NOMO-1 treated with dmso at 0.1 percent for 144 hours (cell line): ENCODE data around the gene EGLN2.
"Not testable (repeated sequence)": the region's sequence is repeated elsewhere in the genome, so short reads cannot be mapped to it uniquely, and the experiment has no call there.

Experiments
- DNase-seq: peaks from one replicate; lab custom pipeline; 2025; ENCODE audit not compliant: unreplicated experiment; lab: John Stamatoyannopoulos, UW

The EGLN2 gene

GRCh38 chr19:40815223-40815622, 16.2 kb downstream of the EGLN2 start:
- no peak for DNase-seq

DNA sequence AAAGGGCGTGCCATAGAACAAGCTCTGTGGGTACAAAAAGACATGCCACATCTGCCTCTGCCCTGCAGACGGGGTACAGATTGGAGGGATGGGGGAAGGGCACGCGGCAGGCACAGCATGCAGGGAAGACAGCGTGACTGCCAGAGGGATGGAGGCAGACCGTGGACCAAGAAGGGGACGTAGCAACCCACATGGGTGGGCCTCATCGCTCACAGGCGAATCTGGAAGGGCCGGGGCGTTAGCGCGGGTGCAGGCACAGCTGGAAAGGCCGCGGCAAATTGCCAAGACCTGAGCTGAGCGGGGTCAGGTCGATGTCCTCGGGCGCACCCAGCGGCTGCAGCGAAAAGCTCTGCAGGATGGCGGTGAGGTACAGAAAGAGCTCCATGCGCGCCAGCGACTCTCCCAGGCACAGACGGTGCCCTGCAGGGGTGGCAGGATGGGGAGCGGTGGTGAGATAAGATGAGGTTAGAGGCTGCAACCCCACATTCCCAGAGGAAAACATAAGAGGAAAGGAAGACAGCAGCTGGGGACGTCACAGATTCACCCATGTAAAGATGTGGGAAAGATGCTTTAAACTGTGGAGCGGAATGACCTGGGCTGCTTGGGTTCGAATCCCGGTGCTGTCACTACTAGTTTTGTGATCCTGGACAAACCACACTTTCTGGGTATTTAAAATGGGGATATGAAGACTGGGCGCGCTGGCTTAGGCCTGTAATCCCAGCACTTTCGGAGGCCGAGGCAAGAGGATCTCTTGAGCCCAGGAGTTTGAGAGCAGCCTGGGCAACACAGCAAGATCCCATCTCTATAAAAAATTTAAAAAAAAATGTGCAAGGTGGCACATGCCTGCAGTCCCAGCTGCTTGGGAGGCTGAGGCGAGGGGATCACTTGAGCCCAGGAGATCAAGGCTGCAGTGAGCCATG, 19.7 kb downstream of the EGLN2 start:
- not testable (repeated sequence) for DNase-seq

GRCh38 chr19:40819479-40820234, 20.7 kb downstream of the EGLN2 start:
- not testable (repeated sequence) for DNase-seq

GRCh38 chr19:40822161-40822560, 23.2 kb downstream of the EGLN2 start:
- no peak for DNase-seq

DNA sequence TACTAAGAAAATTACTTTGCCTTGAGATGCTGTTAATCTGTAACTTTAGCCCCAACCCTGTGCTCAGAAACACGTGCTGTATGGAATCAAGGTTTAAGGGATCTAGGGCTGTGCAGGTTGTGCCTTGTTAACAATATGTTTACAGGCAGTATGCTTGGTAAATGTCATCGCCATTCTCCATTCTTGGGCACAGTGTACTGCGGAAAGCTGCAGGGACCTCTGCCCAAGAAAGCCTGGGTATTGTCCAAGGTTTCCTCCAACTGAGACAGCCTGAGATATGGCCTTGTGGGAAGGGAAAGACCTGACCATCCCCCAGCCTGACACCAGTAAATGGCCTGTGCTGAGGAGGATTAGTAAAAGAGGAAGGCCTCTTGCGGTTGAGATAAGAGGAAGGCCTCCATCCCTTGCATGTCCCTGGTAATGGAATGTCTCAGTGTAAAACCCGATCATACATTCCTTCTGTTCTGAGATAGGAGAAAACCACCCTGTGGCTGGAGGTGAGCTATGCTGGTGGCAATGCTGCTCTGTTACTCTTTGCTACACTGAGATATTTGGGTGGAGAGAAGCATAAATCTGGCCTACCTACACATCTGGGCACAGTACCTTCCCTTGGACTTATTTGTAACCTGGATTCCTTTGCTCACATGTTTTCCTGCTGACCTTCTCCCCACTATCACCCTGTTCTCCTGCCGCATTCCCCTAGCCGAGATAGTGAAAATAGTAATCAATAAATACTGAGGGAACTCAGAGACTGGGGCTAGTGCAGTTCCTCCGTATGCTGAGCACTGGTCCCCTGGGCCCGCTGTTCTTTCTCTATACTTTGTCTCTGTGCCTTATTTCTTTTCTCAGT, 23.9 kb downstream of the EGLN2 start:
- DNase-seq = peak; percentile 49

- not testable (repeated sequence) for DNase-seq
Observed at GRCh38 chr19:40824916-40825315, 25.9 kb downstream of the EGLN2 start.

- not testable (repeated sequence) for DNase-seq
Observed at GRCh38 chr19:40825460-40826095, 26.6 kb downstream of the EGLN2 start.

DNA sequence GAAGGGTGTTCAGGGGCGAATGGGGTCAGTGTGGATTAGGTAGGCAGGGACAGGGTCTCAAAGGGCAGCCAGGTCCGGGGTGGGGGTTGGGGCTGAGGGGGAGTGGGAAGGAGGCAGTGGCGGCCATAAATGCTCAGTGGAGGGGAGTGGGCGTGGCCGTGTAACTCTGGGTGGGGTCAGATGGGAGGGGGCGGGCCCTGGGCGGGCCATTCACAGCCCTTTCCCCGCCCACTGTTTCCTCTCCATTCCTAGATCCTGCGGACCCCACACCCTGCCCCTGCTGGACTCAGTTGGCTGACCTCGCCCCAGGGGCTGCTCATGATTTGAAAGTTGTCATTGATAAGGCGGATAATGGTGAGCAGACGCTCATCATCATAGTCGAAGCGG, 27.3 kb downstream of the EGLN2 start:
- not testable (repeated sequence) for DNase-seq

DNA sequence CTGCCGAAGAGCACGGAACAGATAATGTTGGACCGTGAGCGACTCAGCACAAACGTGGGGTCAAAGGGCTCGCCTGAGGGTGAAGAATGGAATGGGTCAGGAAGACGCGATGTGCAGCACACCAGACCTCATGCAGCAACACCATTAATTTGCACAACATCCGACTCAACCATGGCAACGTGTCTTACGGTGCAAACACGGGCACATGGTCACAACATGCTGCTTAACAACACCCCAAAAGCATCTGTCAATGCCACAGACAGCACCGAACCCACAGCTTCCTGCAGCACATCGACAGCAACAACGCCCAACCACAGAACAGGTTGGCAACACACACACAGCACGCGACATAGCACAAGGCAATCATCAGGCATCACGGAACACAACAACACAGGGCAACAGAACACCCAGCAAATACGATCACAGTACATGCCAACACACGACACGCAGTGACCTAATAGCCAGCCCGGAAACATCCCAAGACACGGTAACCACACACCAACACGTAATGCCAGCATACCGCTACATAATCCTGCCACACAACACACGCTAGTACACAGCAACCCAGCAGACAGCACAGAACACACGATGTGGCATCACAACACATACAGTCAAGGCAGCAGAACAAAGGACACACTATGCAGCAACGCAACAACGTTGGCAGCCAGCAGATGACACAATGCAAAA, 27.9 kb downstream of the EGLN2 start:
- not testable (repeated sequence) for DNase-seq

DNA sequence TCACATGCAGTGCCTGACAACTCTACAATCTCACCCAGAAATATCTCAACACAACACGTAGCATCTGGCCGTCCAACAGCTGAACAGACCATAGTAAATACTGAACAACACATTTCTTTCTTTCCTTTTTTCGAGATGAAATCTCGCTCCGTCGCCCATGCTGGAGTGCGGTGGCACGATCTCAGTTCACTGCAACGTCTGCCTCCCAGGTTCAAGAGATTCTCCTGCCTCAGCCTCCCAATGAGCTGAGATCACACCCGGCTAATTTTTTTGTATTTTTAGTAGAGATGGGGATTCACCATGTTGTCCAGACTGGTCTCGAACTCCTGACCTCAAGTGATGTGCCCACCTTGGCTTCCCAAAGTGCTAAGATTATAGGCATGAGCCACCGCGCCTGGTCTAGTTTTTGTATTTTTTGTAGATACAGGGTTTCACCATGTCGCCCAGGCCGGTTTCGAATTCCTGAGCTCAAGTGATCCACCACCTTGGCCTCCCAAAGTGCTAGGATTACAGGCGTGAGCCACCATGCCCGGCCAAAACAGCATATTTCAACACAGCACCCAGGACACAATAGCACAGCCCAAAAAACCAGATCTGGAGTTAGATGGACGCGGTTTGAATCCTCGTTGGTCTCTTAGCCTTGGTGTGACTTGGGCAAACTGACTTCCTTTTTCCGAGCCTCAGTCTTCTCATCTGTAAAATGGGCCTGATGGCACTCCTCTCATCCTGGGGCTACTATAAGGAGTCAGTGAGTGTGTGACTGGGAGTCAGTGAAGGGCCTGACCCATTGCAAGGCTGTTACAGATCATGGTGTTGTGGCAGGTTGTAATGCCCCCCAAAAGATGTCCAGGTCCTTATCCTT, 28.6 kb downstream of the EGLN2 start:
- DNase-seq = no peak

DNA sequence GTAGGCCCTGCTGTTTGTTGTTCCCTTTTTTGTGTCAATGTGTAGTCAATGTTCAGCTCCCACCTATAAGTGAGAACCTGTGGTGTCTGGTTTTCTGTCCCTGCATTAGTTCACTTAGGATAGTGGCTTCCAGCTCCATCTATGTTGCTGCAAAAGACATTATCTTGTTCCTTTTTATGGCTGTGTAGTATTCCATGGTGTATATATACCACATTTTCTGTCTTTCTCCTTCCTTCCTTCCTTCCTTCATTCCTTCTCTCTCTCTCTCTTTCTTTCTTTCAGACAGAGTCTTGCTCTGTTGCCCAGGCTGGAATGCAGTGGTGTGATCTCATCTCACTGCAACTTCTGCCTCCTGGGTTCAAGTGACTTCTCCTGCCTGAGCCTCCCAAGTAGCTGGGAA, 30.2 kb downstream of the EGLN2 start:
- DNase-seq = no peak

GRCh38 chr19:40830741-40831140, 31.8 kb downstream of the EGLN2 start:
- not testable (repeated sequence) for DNase-seq

DNA sequence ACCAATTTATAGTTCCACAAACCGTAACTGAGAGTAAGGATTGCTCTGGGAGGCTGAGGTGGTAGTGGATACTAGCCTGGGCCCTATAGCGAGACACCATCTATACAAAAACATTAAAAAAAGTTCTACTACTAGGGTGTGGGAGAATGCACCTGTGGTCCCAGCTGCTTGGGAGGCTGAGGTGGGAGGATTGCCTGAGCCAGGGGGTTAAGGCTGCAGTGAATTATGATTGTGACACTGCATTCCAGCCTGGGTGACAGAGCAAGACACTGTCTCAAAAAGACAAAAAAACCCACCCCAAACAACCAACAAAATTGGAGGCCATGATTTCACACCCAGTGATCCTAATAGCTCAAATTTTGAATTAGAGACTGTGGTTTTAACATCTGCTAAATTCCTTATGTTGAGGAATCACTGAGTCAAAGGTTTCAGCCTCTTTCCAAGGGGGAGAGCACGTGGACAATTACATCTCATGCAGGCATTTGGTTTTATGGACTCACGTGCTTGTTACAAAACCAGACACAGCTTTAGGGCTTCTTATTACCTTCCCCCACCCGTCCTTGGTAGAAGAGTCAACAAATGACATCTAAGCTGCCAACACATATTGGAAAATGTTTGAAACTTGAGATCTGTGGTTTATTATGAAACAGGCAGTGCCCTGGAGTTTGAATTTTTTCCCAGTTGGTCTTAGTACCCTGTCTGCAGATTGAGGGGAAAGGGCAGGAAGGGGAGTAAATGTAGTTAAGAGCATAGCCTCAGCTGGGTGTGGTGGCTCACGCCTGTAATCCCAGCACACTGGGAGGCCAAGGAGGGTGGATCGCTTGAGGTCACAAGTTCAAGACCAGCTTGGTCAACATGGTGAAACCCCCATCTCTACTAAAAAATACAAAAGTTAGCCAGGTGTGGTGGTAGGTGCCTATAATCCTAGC, 32.8 kb downstream of the EGLN2 start:
- peak; percentile 53 for DNase-seq

DNA sequence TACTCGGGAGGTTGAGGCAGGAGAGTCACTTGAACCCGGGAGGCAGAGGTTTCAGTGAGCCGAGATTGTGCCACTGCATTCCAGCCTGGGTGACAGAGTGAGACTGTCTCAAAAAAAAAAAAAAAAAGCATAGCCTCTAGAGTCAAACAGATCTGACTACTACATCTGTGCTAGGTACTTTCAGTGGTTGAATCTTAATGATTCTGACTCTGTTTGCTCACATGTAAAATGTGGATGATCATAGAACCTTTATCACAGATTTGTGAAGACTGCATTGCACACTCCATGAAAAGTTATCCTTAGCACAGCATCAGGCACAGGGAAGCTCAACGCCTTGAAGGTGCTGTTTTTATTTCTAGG, 33.4 kb downstream of the EGLN2 start:
- DNase-seq = not testable (repeated sequence)

DNA sequence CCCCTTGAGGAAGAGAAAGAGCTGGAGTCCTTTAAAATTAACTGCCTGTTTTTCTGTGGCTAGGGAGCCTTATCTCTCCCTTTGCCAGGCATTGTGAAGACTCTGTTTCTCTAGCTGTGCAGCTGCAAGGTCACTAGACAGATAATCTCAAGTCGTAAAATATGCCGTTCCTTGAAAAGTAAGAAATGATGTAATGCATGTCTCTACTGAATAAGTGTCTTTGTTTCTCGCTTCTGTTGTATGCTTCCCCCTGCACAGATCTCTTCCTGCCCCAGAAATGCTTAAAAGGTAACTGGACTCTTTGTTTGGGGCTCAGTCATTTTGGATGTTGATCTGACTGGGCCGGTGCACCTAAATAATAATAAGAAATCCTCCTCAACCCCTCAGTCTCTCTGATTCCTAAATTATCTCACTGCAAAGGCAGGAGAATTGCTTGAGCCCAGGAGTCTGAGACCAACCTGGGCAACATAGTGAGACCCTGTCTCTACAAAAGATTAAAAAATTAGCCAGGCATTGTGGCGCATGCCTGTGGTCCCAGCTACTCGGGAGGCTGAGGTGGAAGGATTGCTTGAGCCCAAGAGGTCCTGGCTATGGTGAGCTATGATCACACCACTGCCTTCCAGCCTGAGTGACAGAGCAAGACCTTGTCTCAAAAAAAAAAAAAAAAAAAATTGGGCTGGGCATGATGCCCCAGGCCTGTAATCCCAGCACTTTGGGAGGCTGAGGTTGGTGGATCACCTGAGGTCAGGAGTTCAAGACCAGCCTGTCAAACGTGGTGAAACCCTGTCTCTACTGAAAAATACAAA, 34.9 kb downstream of the EGLN2 start:
- not testable (repeated sequence) for DNase-seq

GRCh38 chr19:40836754-40837429, 37.9 kb downstream of the EGLN2 start:
- no peak for DNase-seq

DNA sequence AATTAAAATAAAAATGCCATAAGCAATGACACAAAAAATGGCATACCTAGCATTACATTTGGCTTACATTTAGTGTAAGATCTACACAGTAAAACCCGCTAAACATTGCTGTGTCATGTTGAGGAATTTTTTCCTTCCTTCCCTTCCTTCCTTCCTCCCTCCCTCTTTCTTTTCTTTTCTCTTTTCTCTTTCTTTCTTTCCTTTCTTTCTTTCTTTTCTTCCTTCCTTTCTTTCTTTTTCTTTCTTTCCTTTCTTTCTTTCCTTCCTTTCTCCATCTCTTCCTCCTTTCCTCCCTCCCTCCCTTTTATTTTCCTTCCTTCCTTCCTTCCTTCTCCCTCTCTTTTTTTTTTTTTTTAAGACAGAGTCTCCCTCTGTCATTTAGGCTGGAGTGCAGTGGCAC, 39.5 kb downstream of the EGLN2 start:
- DNase-seq = not testable (repeated sequence)
